Stimulated activated CD8-positive, alpha-beta memory T cell treated with anti-CD3 and anti-CD28 coated beads, Interleukin-4, amount 100 ng/mL, for 4 hours (primary cell): ENCODE measurements around the gene CTAG1B.
"Not testable (repeated sequence)": the region's sequence is repeated elsewhere in the genome, so short reads cannot be mapped to it uniquely, and the experiment has no call there.

Source experiments
- DNase-seq, 2 donors: peaks; one replicate each; pipeline ENCODE4 v3.0.0-alpha.2; 2020; ENCODE audit warnings: low read depth in 2 of 2, low spot score in 1 of 2

CTAG1B gene

DNA sequence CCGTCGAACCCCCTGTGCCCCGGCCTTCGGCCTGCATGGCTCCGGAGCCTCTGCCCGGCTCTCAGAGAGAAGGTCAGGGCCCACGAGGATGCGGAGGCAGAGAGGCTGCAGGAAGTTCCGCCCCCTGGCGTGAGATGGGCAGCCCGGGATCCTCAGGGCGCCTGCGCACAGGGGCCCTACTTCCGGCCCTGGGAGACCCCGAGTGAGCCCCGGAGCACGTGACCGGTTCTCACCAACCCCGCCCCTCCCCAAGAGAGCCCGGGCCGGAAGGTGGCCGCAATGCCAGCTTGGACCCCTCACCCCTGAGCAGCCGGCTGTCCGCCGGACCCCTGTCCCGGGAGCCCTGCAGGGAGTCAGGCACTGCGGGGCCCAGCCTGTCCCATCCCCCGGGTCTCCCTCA lies at the start of gene CTAG1B:
Gene CTAG1B (minus strand): TSS at position 101 of the 400 bp plus-strand sequence. CDS start 64 bp downstream, at position 37.
- DNase-seq: not testable (repeated sequence)

DNA sequence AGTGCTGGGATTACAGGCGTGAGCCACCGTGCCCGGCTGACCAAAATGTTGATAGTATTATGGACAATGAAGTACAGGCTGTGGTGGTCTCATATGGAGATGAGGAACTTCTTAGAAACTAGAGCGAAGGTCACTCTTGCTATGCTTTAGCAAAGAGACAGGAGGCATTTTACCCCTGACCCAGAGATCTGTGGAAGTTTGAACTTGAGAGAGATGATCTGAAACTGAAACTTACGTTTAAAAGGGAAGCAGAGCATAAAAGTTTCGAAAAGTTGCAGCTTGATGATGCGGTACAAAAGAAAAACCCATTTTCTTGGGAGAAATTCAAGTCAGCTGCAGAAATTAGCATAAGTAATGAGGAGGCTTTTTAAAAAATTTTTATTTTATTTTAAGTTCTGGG lies 42.8 kb upstream of the CTAG1B start:
- DNase-seq: no peak

DNA sequence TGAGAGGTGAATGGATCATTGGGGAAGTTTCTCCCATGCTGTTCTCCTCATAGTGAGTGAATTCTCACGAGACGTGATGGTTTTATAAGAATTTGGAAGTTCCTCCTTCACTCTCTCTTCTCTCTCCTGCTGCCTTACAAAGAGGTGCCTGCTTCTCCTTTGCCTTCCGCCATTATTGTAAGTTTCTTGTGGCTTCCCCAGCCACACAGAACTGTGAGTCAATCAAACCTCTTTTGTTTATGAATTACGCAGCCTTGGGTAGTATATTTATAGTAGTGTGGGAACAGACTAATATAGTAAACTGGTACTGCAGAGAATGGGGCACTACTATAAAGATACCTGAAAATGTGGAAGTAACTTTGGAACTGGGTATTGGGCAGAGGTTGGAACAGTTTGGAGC lies 42.1 kb upstream of the CTAG1B start:
- DNase-seq: no peak

DNA sequence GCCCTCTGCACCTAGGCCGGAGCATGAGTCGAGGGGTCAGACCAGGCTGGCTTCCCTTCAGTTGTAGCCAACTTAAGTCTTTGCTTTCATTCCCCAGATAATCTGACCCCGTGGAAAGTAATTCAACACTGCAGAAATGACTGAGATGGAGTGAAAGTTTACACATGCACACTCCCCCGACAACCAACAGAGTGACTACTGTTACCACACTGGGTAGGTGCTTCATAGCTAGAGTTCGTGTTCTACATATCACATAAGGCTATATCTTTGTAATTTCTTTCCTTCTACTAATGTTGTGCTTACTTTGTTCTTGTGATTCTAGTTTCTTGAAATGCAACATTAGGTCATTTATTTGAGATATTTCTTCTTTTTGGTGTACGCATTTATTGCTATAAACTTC lies 41.5 kb upstream of the CTAG1B start:
- DNase-seq: no peak

DNA sequence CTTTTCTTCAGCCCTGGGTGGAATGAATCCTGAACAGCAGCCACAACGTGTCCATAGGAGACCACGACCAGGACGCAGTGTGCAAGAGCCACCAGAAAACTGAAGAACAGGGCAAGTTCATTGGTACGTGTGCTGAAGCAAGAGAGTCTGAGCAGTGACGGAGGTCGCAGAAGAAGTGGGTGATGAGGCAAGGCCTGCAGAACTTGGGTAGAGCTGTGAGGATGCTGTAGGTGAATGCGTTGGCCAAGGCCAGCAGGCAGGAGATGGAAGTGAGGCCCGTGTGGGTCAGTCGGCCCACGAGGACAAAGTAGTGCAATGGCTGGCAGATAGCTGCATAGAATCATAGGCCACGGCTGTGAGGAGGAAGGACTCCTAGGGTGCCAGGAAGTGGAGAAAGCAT lies 39.9 kb upstream of the CTAG1B start:
- no peak for DNase-seq

DNA sequence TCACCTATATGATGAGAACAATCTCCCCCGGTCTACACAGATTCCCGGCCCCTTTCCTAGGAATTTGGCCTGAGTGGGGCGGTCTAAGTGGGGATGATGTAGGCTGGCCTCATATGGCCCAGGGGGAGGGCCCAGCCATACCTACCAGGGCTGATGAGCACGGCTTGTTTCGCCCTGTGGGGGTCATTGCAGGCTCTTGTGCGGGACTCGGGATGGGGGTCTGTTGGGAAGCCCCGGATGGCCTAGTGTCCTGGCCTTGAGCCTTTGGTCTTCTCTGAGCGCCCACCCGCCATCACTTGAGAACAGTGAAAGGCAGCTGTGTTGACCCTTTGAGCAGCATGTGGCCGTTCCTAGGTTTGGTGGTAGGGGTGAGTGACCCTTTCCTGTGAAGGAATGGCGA lies 39.1 kb upstream of the CTAG1B start:
- no peak for DNase-seq

DNA sequence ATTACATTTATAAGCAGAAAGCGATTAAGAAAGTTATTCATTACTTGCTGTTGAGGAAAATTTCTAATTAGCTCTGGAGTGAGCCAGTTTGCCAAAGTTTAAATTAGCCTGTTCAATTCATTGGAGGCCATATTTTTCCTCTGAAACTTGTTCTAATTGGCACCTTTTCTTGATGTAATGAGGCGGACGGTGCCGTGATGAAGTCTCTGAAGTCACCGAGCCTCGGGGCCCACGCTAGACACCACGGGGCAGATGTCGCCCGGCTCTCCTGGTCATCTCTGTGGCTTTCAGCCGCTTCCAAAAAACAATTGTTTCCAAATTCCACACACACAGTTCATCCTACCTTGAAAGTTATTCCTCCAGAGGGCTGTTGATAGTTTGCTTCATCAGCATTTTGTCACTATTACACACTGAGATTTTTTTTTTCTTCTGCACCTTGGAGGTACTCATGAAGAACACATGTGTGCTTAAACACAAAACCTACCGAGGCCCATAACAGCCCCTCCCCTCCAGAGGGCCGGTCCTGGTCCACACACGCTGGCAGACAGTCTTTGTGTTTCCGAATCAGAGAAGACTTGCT lies 38.2 kb upstream of the CTAG1B start:
- no peak for DNase-seq

DNA sequence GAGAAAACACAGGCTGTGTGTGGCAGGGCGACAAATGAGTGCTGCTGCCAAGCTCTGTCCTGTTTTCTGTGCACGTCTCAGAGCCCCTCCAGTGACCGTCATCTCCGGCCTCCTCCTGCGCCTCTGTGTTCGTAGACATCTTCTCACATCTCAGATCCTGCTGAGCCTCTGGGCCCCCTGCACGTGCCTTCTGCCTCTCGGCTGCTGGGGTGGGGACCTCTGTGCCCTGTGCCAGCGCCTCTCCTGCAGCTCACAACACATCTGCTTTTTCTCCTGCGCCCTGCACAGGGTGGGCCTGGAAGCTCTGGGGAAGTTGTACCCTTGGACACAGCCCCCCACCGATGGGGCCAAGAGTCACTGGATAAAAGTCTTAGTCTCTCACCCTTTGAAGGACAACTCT lies 36.7 kb upstream of the CTAG1B start:
- no peak for DNase-seq

DNA sequence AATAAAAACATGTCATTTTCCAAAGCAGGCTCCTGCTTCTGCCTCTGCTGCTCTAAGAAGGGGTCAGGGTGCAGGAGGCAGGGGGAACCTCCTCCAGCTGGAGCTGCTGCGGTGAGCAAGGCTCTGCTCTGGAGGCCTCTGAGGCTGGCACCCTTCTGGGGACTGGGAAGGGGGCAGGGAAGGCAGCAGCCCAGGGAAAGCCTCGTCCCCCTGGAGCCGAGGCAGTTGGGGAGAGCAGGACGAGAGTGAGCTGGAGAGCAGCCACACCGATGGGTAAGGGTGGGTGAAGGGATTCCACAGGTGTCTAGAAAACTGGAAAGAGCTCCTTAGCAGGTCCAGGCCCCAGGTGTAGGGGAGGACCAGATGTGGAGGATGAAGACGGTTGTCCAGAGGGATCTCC lies 36.3 kb upstream of the CTAG1B start:
- no peak for DNase-seq

DNA sequence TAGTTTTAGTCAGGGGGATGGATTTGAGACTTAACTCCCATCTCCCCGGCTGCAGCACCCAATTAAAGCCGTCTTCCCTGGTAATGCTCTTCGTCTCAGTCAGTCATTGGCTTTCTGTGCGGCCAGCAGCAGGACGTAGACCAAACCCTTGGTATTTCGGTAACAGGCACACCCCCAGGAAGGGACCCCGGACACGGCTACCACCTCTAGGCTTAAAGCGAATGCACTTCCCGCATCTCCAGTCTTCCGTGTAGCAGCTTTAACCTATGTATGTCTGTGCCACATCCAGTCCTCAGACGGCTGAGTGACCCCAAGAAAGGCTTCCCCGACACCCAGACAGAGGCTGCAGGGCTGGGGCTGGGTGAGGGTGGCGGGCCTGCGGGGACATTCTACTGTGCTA lies 35.8 kb upstream of the CTAG1B start:
- DNase-seq: no peak

DNA sequence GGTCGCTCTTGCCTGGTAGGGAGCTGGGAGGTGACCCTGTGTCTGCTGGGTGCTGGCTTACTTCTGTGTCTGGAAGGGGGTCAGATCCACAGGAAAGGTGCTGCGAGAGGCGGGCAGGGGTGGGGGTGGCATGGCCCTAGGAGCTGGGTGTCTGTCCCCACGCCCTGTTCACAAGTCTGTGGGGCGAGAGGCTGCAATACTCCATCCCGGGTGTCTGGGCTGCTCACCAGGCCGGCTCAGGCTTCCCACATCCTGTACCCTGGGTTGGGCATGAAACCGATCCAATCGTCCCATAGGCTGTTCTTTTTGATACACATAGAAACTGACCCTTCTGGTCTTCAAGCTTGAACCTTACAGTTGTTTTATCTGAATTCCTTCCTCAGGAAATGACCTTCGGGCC lies 35.3 kb upstream of the CTAG1B start:
- no peak for DNase-seq

DNA sequence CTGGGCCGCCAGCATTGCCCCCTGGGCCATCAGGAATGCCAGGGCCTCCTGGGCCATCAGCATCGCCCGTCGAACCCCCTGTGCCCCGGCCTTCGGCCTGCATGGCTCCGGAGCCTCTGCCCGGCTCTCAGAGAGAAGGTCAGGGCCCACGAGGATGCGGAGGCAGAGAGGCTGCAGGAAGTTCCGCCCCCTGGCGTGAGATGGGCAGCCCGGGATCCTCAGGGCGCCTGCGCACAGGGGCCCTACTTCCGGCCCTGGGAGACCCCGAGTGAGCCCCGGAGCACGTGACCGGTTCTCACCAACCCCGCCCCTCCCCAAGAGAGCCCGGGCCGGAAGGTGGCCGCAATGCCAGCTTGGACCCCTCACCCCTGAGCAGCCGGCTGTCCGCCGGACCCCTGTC lies 34.3 kb upstream of the CTAG1B start, which contains the start of gene CTAG2:
Gene CTAG2 (minus strand): TSS at position 167 of the 400 bp plus-strand sequence. CDS start 64 bp downstream, at position 103.
- DNase-seq: not testable (repeated sequence)

DNA sequence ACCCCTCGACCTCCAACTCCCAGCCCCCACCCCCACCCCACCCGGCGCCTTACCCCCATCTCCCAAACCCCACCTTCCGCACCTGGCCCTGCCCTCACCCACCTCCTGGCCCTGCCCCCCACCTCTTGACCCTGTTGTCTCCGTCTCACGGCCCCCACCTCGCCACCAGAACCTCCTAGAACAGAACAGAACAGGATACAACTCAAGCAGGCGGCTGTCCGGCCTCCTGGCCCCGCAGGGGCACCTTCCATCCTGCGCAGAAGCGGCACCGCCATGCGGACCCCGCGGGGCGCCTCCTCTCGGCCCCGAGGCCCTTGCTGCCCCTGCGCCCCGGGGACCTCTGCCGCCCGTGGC lies 33.9 kb upstream of the CTAG1B start:
- no peak for DNase-seq

DNA sequence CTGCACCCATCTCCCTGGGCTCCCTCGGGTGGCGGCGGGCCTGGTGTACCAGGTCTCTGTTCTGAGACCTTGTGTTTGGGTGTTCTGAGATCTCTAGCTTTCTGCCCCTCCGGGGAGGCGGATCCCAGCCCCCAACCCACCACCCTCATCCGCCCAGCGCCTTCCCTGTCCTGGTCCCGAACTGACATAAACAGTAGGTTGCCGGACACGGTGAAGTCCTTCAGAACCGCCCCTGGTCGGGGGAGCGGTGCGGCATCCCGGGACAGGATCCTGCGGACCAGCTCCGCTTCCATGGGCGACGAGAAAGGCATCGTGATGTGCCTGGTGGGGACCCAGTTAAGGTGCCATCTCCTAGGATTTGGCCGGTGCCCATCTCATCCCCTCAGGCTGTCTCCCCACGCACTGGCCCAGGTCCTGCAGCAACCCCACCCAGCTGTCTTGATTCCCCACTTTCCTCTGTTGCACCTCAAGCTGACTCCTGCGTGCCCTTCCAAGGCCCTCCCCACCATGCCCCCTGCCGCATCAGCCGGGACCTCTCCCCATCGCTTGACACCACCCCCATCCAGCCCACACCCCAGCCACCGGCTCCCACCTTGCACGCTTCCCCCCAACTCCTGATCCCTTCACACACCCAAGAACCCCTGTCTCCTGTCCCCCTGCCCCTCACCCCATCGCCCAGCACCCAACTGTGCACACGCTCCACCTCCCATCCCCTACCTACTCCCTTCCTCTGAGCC lies 33.4 kb upstream of the CTAG1B start:
- DNase-seq: no peak

DNA sequence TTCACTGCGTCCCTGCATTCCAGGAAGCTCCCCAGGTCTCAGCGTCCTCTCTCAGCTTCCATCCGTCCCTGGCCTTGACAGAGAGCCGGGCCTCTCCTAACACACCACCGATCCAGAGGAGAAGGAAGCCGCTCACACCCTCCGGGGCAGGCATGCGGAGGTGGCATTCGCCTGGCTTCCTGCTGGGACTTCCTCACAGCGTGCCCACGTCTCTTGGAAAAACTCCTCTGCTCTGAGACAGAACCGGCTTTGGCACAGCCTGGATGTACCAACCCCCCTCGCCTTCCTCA lies 31.1 kb upstream of the CTAG1B start:
- DNase-seq: no peak

DNA sequence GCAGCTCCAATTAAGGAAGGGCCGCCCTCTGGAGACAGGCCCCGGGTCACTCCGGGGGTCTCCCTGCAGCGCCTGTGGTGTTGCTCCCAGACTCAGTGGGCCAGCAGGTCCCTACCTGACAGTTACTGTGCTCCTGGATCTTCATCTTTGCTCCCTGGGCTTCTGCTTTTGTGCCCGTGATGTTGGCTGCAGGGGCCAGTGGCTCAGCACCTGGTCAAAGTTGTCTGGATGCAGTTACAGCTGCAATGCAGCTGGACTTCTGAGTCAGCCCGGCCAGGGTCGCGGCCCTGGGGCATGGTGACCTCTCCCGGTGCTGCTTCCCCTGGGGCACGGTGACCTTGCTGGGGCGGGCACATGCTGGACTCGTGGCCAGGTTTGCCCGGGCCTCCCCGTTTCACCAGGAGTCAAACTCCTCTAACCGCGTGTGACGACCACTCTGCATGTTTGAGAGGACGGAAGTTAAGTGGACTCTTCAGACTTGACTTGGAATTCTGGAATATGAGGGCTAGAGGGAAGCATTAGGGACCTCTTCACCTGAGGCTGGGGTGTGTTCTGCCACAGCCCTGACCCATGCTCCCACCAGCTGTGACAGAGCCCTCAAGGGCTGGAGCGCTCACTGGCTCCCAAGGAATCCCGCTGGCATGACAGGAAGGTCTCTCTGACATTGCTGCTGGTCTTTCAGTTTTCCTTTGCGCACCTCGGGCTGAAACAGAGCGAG lies 30.6 kb upstream of the CTAG1B start:
- DNase-seq: no peak

DNA sequence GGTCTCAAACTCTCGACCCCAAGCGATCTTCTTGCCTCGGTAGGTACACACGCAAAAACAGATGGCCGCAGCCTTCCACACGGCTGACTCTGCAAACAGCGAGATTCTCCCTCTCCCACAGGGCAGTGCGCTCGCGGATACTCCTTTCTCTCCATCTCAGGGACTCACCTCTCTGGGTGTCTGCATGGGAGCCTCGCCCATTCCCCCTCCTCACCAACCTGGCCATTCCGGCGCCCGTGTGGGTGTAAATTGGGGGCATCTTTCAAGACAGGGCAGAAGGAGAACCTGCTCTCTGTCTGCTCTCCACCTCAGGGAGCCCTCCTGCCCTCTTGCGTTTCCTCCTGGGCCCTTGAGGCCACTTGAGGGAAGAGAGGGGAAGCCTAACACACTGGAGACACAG lies 29.8 kb upstream of the CTAG1B start:
- no peak for DNase-seq

DNA sequence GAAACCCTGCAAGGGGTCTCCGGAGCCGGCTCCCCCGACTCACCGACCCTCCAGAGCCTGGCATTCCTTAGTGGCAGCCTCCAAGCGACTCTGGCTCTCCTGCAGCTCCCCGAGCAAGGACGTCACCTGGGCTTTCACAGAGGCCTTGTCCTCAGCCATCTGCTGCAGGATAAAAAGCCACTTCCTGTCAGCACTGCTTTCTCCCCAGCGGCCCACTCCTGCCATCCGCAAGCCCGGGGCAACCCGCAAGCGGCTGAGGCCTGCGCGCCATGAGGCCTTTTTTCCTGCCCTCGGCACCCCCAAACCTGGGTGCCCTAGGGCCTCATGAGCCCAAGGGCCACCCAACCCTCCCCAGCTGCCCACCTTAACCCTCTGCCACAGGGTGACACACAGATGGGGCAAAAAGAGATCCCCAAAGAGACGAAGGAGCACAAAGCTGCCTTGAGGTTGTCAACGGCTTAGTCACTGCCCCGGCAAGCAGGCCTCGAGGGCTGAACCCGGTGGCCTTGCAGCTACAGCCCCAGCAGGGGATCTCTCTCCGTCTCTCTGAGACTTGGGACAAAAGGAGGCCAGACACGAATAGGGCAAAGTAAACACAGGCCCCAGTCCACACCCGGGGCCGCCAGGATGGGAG lies 26.8 kb upstream of the CTAG1B start:
- DNase-seq: not testable (repeated sequence)

DNA sequence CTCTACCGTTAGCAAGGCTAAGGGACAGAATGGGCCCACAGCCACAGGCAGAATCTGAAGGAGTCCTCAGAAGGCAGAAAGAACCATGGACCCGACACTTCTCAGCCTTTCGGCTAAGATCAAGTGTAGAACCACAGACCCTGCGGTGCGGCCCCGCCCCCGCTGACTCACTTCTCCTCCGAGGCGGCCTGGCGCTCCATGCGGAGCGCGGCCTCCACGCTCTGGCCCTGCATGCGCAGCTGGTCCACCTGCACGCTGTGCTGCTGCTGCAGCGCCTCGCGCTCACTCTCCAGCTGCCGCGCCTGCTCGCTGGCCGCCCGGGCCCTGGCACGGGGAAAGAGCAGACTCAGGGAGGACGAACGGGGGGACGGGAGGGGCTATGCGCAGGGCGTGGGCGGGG lies 24.6 kb upstream of the CTAG1B start:
- DNase-seq: not testable (repeated sequence)

DNA sequence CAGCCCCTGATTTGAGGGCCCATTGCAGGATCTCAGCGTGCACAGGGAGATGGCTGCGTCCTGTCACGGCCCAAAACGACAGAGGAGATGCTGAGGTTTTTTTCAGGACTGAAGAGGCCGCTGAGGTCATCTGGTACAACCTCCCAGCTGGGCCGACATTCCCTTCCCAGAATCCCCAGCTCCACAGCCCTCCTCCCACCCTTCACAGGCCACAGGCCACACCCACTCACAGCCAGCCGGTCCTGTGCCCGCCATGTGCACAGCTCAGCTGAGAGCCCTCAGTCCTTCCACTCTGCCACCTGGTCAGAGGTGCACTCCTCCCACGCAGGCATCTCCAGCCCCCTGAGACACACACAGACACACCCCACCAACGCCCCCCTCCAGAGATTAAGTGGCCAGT lies 22.7 kb upstream of the CTAG1B start:
- DNase-seq: not testable (repeated sequence)

DNA sequence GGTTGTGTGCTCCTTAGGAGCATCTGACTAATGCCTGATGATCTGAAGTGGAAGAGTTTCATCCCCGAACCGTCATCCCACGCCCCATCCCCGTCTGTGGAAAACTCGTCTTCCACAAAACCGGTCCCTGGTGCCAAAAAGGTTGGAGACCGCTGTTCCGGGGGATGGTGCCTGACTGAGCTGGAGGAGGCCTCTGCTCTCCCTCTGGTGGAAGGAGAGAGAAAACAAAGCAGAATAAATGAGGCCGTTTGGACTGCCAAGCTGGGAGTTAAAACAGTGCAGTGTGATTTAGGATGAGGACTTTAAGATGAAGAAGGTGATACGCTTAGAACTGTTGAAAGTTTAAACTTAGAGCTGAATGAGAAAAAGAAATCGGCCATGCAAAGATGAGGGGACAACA lies 14.6 kb upstream of the CTAG1B start:
- DNase-seq: not testable (repeated sequence)

DNA sequence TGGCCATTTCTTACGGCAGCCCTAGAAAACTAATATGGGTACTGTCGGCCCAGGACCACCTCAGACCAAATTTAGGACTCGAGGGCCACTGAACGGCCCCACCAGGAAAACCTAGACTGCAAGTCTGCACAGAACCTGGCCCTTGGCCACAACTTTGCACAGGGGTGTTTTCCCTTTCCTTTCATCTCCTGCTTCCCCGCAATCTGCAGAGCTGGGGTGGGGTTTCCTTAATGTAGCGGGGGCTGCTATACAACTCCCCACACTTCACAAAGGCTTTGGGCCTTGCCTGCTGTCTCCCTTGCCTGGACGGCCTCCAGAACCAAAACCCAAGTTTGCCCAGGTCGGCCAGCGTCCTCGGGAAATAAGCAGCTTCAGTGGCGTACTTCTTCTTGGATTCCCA lies 11.9 kb upstream of the CTAG1B start:
- not testable (repeated sequence) for DNase-seq
